ENCODE results near the gene ENDOV.
A peak's percentile ranks its signal among the peaks of the same experiment; 100 is the strongest.

Gene ENDOV

GRCh38 chr17:80471922-80472321, 57.0 kb downstream of the ENDOV start:
- DNase-seq = no peak

GRCh38 chr17:80472996-80473395, 58.0 kb downstream of the ENDOV start:
- no peak for DNase-seq

GRCh38 chr17:80473701-80474100, 58.7 kb downstream of the ENDOV start:
- DNase-seq = no peak

GRCh38 chr17:80474231-80474960, 59.4 kb downstream of the ENDOV start:
- no peak for DNase-seq

- peak in 1 of 2 donors; percentile 12 for DNase-seq
Measured at GRCh38 chr17:80474961-80475909, 60.3 kb downstream of the ENDOV start.

GRCh38 chr17:80475910-80476876, 61.2 kb downstream of the ENDOV start, which contains the start of gene NPTX1:
Gene NPTX1 (minus strand): TSS chr17:80476607. CDS start chr17:80476446, 161 bp downstream.
- DNase-seq = peak in 1 of 2 donors; percentile 8

GRCh38 chr17:80476877-80477646, 62.1 kb downstream of the ENDOV start:
- DNase-seq = peak in 1 of 2 donors; percentile 3

GRCh38 chr17:80477647-80478478, 62.9 kb downstream of the ENDOV start:
- DNase-seq = no peak

GRCh38 chr17:80478487-80479245, 63.7 kb downstream of the ENDOV start:
- DNase-seq = no peak

- DNase-seq = no peak
Measured at GRCh38 chr17:80479246-80479566, 64.2 kb downstream of the ENDOV start.

GRCh38 chr17:80480248-80480647, 65.3 kb downstream of the ENDOV start:
- DNase-seq = no peak

GRCh38 chr17:80481284-80482057, 66.5 kb downstream of the ENDOV start:
- DNase-seq = no peak

GRCh38 chr17:80482058-80482318, 67.0 kb downstream of the ENDOV start:
- no peak for DNase-seq

GRCh38 chr17:80482555-80483308, 67.8 kb downstream of the ENDOV start:
- no peak for DNase-seq

GRCh38 chr17:80485846-80486245, 70.9 kb downstream of the ENDOV start:
- no peak for DNase-seq

GRCh38 chr17:80486692-80487091, 71.7 kb downstream of the ENDOV start:
- DNase-seq = no peak

GRCh38 chr17:80487511-80487910, 72.5 kb downstream of the ENDOV start:
- DNase-seq = no peak
